GM23248 (cell line): ENCODE results near the gene KAZALD1.

ENCODE experiments used
- EZH2 ChIP-seq: fragments of 200-600 bp; sonication (generic); IDR thresholded peaks from 2 replicates; pipeline ENCODE4 v1.6.1; 2018; ENCODE audit warnings: antibody characterized with exemption, mild to moderate bottlenecking; ENCODE audit not compliant: insufficient read depth, poor library complexity, severe bottlenecking
- EZH2phosphoT487 ChIP-seq: fragments of 200-600 bp; sonication (generic); IDR thresholded peaks from 2 replicates; pipeline ENCODE4 v1.6.1; 2018; ENCODE audit warnings: antibody characterized with exemption, moderate library complexity, mild to moderate bottlenecking, low read depth; ENCODE audit not compliant: insufficient read depth

DNA sequence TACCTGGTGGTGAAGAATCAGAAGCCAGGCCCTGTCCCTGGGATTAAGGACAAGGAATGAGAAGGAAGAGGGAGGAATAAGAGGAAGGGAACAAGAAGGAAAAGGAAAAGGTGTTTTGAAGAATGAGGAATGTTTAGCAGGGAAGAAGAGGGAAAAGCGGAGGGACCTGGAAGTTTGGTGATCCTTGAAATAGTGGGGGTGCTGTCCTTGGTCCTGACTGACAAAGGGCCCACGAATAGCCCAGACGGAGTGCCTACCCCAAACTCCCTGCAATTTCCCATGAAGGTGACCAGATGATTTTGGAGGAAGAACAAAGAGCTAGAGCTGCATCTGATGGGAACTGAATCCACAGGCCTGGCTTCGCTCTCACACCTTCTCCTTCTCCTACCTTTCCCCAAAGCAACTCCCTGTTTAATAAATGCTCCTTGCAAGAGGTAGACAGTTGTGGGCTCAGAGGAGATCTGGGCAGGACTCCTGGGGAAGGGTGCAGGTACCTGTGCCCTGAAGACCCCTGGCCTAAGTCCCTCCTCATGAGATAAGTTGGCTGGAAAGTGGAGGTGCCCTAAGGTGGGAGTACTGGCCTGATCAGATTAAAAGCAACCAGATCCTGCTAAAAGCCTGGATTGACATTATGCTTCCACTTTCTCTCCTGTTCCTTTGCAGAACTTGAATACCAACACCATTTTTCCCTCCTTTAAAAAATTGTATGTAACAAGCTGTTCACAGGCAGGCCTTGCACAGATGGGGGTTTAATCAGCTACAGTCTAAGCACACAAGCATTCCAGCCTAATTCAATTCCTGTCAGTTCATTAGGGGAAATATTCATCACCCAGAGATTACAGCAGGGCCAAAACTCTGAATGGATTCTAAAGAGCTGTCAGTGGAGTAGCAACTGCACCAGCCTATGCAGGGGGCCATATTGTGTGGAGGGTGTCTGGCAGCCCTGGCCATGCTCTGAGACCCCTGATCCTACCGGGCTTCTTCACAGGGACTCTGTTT lies 19.4 kb downstream of the KAZALD1 start:
- no peak for TF ChIP-seq EZH2phosphoT487
- no peak for TF ChIP-seq EZH2
